Retinal pigment epithelial cell (primary cell): ENCODE measurements around the gene AP1G2.

Source experiments
- DNase-seq: peaks from one replicate; pipeline ENCODE4 v3.0.0-alpha.2; 2010; ENCODE audit warnings: low read depth
- H3K4me3 ChIP-seq: 2 replicates; pipeline ENCODE4 v1.5.1; 2011; ENCODE audit warnings: mild to moderate bottlenecking, low read length, control low read depth, moderate library complexity
- TF ChIP-seq, protein P1 (sequence below): conservative IDR thresholded peaks from 2 replicates; pipeline ENCODE4 v1.5.1; 2011; ENCODE audit warnings: low read depth, low read length, control low read depth, inconsistent platforms

Gene AP1G2

GRCh38 chr14:23546450-23547035, 21.0 kb downstream of the AP1G2 start:
- TF ChIP-seq, protein P1, sequence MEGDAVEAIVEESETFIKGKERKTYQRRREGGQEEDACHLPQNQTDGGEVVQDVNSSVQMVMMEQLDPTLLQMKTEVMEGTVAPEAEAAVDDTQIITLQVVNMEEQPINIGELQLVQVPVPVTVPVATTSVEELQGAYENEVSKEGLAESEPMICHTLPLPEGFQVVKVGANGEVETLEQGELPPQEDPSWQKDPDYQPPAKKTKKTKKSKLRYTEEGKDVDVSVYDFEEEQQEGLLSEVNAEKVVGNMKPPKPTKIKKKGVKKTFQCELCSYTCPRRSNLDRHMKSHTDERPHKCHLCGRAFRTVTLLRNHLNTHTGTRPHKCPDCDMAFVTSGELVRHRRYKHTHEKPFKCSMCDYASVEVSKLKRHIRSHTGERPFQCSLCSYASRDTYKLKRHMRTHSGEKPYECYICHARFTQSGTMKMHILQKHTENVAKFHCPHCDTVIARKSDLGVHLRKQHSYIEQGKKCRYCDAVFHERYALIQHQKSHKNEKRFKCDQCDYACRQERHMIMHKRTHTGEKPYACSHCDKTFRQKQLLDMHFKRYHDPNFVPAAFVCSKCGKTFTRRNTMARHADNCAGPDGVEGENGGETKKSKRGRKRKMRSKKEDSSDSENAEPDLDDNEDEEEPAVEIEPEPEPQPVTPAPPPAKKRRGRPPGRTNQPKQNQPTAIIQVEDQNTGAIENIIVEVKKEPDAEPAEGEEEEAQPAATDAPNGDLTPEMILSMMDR, result no peak
- DNase-seq, result no peak
- H3K4me3 ChIP-seq, result no peak overlapping the region

DNA sequence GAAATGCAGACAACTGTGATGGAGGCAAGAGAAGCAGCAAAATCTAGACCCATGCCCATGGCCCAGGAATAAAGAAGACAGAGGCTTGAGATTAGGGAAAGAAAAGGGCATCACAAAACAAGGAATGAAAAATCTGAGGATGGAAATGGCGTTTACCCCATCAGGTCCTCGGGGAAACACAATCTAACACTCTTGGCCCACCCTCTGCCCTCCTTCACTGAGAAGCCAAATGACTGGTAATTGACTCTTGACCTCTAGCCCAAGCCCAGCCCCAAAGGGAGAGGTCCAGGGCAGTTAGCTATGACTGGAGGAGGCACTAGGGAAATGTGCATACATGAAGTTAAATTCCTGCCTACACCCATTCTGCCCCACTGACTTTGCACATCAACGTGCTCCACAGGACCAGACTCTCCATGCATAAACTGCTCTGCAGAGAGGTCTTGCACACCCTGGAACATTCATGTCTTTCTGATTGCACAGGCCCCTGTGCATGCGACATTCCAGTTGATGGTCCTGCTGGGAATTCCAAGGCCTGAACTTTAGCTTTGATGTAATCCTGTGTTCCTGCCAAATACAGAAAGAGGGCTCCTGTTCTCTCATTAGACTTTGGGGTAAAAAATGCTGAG, 21.7 kb downstream of the AP1G2 start:
- DNase-seq, result no peak
- TF ChIP-seq, protein P1, result no peak
- no peak overlapping the region for H3K4me3 ChIP-seq

DNA sequence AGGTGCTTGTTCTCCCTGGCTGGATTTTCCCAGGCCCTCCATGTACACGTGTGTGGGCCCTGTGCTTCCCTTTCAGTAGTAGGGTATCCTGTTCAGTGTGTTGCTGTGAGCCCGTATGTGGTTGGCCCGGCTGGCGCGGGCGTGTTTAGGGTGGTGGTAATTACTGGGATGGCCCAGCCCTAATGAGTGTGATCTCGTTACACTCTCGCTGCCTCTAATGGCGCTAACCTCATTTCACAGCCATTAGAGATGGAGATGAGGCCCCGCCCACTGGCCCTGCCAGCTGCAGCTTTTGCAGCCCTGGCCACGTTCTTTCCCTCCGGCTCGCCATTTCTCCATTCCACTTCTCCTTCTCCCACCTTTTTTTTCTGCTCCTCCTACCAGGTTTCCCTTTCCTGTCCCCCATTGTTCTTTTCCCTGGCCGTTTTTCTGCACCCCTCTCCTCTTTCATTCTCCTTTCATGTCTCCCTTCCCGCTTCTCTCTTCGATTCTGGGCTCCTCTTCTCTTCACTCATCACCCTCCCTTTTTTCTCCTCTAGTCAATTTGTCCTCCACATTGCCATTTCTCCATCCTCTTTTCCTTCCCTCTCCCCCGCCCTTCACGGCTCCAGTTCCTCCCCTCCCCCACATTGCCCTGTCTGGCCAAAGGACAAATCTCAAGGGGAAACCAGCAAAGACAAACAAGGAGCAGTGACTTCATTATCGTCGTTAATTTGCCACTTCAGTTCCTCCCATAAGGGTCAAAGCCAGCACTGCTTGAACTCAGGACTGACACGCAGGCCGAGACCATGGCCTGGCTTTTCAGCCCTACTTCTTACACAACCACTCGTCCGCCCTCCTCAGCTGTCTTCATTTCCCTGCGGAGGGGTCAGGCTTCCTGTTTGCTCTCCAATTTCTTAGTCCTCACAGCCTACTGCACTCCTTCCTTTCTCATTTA, 22.8 kb downstream of the AP1G2 start:
- H3K4me3 ChIP-seq, result no peak overlapping the region
- TF ChIP-seq, protein P1, result no peak
- DNase-seq, result no peak

- DNase-seq, result no peak
- TF ChIP-seq, protein P1, result no peak
- no peak overlapping the region for H3K4me3 ChIP-seq
Measured at GRCh38 chr14:23543403-23543802, 24.2 kb downstream of the AP1G2 start.

GRCh38 chr14:23542261-23542660, 25.3 kb downstream of the AP1G2 start:
- no peak for DNase-seq
- TF ChIP-seq, protein P1, result no peak
- H3K4me3 ChIP-seq, result no peak overlapping the region

GRCh38 chr14:23540141-23540469, 27.5 kb downstream of the AP1G2 start:
- DNase-seq, result no peak
- TF ChIP-seq, protein P1, result no peak
- no peak overlapping the region for H3K4me3 ChIP-seq
